ENCODE measurements around the gene IFRD2. TPM values are rescaled to one million over a fixed set of nuclear protein-coding genes. Genes with fewer than 3 reads are reported as not detected.

Gene IFRD2
- total and polyA plus RNA-seq, 9 of the 15 experiments (the other 6 are each of a cell fraction or from before 2014, with no cell fraction given) = 30.5 to 115 (median 52.8) TPM

- TF ChIP-seq ZNF668 (CRISPR knock-in tag; IDR thresholded peaks at IDR 0.05) (no peak), ELK3 (CRISPR knock-in tag; IDR thresholded peaks at IDR 0.05) (no peak), KLF1 (tag; IDR thresholded peaks at IDR 0.05) (no peak), ZNF134 (CRISPR knock-in tag; conservative IDR thresholded peaks at IDR 0.05) (no peak), CBX8 (IDR thresholded peaks at IDR 0.05; ENCODE audit: borderline replicate concordance, extremely low read depth, low read depth, low read length, poor library complexity, severe bottlenecking) (no peak), BRD9 (IDR thresholded peaks at IDR 0.05; ENCODE audit: low read depth, partially characterized antibody) (no peak), ELF2 (CRISPR knock-in tag; IDR thresholded peaks at IDR 0.05) (no peak), CTBP1 (IDR thresholded peaks at IDR 0.05; ENCODE audit: borderline replicate concordance) (peak; percentile 56; the same call in 1 of the 2 replicates), SMARCB1 (IDR thresholded peaks at IDR 0.05; ENCODE audit: insufficient read length, low read depth) (no peak), KHSRP (IDR thresholded peaks at IDR 0.05) (no peak), RFX7 (CRISPR knock-in tag; IDR thresholded peaks at IDR 0.05) (no peak), FOXA1 (IDR thresholded peaks at IDR 0.05; ENCODE audit: borderline replicate concordance) (no peak), E2F4 (CRISPR knock-in tag; IDR thresholded peaks at IDR 0.05; ENCODE audit: low read depth) (no peak), LEF1 (IDR thresholded peaks at IDR 0.05) (no peak), BRF1 (IDR thresholded peaks at IDR 0.05; ENCODE audit: borderline replicate concordance, extremely low read depth, insufficient read length) (no peak), MLLT1 (IDR thresholded peaks at IDR 0.05) (peak in 1 of 2 experiments; percentile 48; a peak in 1 of 4 replicates), PHF8 (IDR thresholded peaks at IDR 0.05; ENCODE audit: borderline replicate concordance, low read length) (no peak), CLOCK (CRISPR knock-in tag; IDR thresholded peaks at IDR 0.05; ENCODE audit: borderline replicate concordance) (no peak), ZNF561 (CRISPR knock-in tag; conservative IDR thresholded peaks at IDR 0.05) (no peak), THRB (CRISPR knock-in tag; conservative IDR thresholded peaks at IDR 0.05) (no peak)
Observed at GRCh38 chr3:50274371-50275104, 17.7 kb downstream of the IFRD2 start (continued).
